ENCODE data around the gene USH2A. TPM values are rescaled to one million over a fixed set of nuclear protein-coding genes. Genes with fewer than 3 reads are reported as not detected.

Gene USH2A
- polyA plus RNA-seq, 1 of the 3 experiments (the other 2 are of a cell fraction): under 0.01 TPM

DNA sequence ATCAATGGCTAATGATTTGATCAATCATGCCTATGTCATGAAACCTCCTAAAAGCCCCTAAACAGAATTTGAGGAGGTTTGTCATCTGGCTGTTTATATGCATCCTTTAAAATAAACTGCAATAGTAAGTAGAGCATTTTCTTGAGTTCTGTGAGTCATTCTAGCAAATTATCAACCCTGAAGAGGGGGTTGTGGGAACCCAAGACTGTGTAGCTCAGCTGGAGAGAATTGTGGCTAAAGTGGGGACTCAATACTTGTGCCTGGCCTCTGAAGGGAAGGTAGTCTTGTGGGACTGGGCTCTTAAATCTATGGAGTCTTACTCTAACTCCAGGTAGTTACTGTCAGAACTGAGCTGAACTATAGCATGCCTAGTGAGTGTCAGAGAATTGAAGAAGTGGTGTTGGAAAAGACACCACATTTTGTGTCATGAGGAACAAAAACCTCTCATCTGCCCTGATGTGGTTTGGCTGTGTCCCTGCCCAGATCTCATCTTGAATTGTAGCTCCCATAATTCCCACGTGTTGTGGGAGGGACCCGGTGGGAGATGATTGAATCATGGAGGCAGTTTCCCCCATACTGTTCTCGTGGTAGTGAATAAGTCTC, 402.4 kb downstream of the USH2A start:
- Histone ChIP-seq H4K20me1 (ENCODE audit: insufficient read depth) (no peaks in the 10 kb centered on the region), H3K36me3 (replicated peaks in 1 of 2; ENCODE audit: control insufficient read depth in 1 of 2, insufficient read depth in 2 of 2, low read length in 1 of 2) (no peaks in the 10 kb centered on the region), H3K4me1 (ENCODE audit: control insufficient read depth in 1 of 2, insufficient read depth in 2 of 2, low read depth in 1 of 2, low read length in 1 of 2) (no peaks in the 10 kb centered on the region; a peak in 1 of 4 replicates), H2AFZ (ENCODE audit: low read depth) (no peak overlapping the region), H3K4me3 (ENCODE audit: low read depth in 2 of 2, low read length in 1 of 2) (no peak overlapping the region), H3K9me3 (no peaks in the 10 kb centered on the region), H3F3A (replicated peaks; ENCODE audit: insufficient read depth) (no peaks in the 10 kb centered on the region), H3K79me2 (ENCODE audit: insufficient read depth) (no peaks in the 10 kb centered on the region), H3K9me2 (no peaks in the 10 kb centered on the region), H3K27ac (ENCODE audit: low read depth in 2 of 2, low read length in 1 of 2) (no peak overlapping the region), H3K4me2 (no peak overlapping the region), H3K9ac (no peak overlapping the region), H3K27me3 (ENCODE audit: insufficient read depth) (no peaks in the 10 kb centered on the region)
- POLR2A ChIA-PET: no interaction called here
- TF ChIP-seq ELF1 (IDR thresholded peaks at IDR 0.05) (no peak), RAD21 (IDR thresholded peaks at IDR 0.05; ENCODE audit: low read length) (no peak), MEF2A (IDR thresholded peaks at IDR 0.05; ENCODE audit: borderline replicate concordance, low read depth) (no peak), YY1 (IDR thresholded peaks at IDR 0.05; ENCODE audit: low read depth) (no peak), GABPA (IDR thresholded peaks at IDR 0.05; ENCODE audit: low read depth) (no peak), TCF12 (IDR thresholded peaks at IDR 0.05) (no peak), FOSL2 (IDR thresholded peaks at IDR 0.05; ENCODE audit: borderline replicate concordance, low read depth) (no peak), NFIC (IDR thresholded peaks at IDR 0.05; ENCODE audit: borderline replicate concordance) (no peak), SMC3 (IDR thresholded peaks at IDR 0.05; ENCODE audit: low read depth, low read length) (no peak), EP300 (IDR thresholded peaks at IDR 0.05; ENCODE audit: borderline replicate concordance in 1 of 2, low read depth in 1 of 2, low read length in 1 of 2) (no peak), TEAD4 (IDR thresholded peaks at IDR 0.05; ENCODE audit: borderline replicate concordance, insufficient read depth) (no peak), RFX5 (IDR thresholded peaks at IDR 0.05; ENCODE audit: low read length) (no peak), MXI1 (IDR thresholded peaks at IDR 0.05; ENCODE audit: low read depth, low read length) (no peak)
- TF ChIP-seq, protein P1, sequence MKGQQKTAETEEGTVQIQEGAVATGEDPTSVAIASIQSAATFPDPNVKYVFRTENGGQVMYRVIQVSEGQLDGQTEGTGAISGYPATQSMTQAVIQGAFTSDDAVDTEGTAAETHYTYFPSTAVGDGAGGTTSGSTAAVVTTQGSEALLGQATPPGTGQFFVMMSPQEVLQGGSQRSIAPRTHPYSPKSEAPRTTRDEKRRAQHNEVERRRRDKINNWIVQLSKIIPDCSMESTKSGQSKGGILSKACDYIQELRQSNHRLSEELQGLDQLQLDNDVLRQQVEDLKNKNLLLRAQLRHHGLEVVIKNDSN (IDR thresholded peaks at IDR 0.05; ENCODE audit: borderline replicate concordance, low read depth): no peak
- TF ChIP-seq, protein P2, sequence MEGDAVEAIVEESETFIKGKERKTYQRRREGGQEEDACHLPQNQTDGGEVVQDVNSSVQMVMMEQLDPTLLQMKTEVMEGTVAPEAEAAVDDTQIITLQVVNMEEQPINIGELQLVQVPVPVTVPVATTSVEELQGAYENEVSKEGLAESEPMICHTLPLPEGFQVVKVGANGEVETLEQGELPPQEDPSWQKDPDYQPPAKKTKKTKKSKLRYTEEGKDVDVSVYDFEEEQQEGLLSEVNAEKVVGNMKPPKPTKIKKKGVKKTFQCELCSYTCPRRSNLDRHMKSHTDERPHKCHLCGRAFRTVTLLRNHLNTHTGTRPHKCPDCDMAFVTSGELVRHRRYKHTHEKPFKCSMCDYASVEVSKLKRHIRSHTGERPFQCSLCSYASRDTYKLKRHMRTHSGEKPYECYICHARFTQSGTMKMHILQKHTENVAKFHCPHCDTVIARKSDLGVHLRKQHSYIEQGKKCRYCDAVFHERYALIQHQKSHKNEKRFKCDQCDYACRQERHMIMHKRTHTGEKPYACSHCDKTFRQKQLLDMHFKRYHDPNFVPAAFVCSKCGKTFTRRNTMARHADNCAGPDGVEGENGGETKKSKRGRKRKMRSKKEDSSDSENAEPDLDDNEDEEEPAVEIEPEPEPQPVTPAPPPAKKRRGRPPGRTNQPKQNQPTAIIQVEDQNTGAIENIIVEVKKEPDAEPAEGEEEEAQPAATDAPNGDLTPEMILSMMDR (IDR thresholded peaks at IDR 0.05): no peak
- TF ChIP-seq, protein P3, sequence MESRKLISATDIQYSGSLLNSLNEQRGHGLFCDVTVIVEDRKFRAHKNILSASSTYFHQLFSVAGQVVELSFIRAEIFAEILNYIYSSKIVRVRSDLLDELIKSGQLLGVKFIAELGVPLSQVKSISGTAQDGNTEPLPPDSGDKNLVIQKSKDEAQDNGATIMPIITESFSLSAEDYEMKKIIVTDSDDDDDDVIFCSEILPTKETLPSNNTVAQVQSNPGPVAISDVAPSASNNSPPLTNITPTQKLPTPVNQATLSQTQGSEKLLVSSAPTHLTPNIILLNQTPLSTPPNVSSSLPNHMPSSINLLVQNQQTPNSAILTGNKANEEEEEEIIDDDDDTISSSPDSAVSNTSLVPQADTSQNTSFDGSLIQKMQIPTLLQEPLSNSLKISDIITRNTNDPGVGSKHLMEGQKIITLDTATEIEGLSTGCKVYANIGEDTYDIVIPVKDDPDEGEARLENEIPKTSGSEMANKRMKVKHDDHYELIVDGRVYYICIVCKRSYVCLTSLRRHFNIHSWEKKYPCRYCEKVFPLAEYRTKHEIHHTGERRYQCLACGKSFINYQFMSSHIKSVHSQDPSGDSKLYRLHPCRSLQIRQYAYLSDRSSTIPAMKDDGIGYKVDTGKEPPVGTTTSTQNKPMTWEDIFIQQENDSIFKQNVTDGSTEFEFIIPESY (IDR thresholded peaks at IDR 0.05; ENCODE audit: borderline replicate concordance, low read depth): no peak
- TF ChIP-seq, protein P4, sequence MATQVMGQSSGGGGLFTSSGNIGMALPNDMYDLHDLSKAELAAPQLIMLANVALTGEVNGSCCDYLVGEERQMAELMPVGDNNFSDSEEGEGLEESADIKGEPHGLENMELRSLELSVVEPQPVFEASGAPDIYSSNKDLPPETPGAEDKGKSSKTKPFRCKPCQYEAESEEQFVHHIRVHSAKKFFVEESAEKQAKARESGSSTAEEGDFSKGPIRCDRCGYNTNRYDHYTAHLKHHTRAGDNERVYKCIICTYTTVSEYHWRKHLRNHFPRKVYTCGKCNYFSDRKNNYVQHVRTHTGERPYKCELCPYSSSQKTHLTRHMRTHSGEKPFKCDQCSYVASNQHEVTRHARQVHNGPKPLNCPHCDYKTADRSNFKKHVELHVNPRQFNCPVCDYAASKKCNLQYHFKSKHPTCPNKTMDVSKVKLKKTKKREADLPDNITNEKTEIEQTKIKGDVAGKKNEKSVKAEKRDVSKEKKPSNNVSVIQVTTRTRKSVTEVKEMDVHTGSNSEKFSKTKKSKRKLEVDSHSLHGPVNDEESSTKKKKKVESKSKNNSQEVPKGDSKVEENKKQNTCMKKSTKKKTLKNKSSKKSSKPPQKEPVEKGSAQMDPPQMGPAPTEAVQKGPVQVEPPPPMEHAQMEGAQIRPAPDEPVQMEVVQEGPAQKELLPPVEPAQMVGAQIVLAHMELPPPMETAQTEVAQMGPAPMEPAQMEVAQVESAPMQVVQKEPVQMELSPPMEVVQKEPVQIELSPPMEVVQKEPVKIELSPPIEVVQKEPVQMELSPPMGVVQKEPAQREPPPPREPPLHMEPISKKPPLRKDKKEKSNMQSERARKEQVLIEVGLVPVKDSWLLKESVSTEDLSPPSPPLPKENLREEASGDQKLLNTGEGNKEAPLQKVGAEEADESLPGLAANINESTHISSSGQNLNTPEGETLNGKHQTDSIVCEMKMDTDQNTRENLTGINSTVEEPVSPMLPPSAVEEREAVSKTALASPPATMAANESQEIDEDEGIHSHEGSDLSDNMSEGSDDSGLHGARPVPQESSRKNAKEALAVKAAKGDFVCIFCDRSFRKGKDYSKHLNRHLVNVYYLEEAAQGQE (IDR thresholded peaks at IDR 0.05; ENCODE audit: low read depth, low read length): no peak
- TF ChIP-seq, protein P5, sequence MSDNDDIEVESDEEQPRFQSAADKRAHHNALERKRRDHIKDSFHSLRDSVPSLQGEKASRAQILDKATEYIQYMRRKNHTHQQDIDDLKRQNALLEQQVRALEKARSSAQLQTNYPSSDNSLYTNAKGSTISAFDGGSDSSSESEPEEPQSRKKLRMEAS (IDR thresholded peaks at IDR 0.05; ENCODE audit: low read depth): no peak
- DNase-seq: no peak
- WGBS (ENCODE audit: low lambda C conversion rate): 31% methylated on average over 3 of the region's 3 CpGs
- CTCF ChIA-PET: no interaction called here
